ENCODE data around the gene KLHL40. TPM values are rescaled to one million over a fixed set of nuclear protein-coding genes. Genes with fewer than 3 reads are reported as not detected.

The KLHL40 gene
- total and polyA plus RNA-seq, 2 donors (not counting 3 experiments of a cell fraction or from before 2014, with no cell fraction given): not detected

- Histone ChIP-seq H3K27ac (ENCODE audit: insufficient read depth, low read depth, low read length) (no peak overlapping the region), H3K79me2 (ENCODE audit: control insufficient read depth, insufficient read depth, low read length) (peaks cover 30% of the 10 kb centered on the region), H3K27me3 (ENCODE audit: control insufficient read depth in 2 of 2, insufficient read depth in 2 of 2, low read length in 2 of 2) (no peaks in the 10 kb centered on the region), H3K4me2 (ENCODE audit: insufficient read depth, low read length) (no peak overlapping the region), H3K36me3 (ENCODE audit: control insufficient read depth in 2 of 2, extremely low read depth in 1 of 2, insufficient read depth in 2 of 2, low read length in 2 of 2) (peaks cover 0 to 7% of the 10 kb centered on the region in 2 experiments), H3K4me1 (ENCODE audit: control insufficient read depth, extremely low read depth, insufficient read depth, low read length) (peaks cover 33% of the 10 kb centered on the region), H3K9me1 (replicated peaks; ENCODE audit: control insufficient read depth, extremely low read depth, insufficient read depth, low read length) (no peaks in the 10 kb centered on the region), H3K9ac (replicated peaks; ENCODE audit: extremely low read depth, insufficient read depth, low read length) (no peak overlapping the region), H3K9me3 (replicated peaks; ENCODE audit: control insufficient read depth, insufficient read depth, low read length) (no peaks in the 10 kb centered on the region), H3K4me3 (replicated peaks in 1 of 3; ENCODE audit: insufficient read depth in 1 of 3, low read depth in 1 of 3, low read length in 3 of 3) (no peak overlapping the region), H4K20me1 (replicated peaks; ENCODE audit: control insufficient read depth, extremely low read depth, insufficient read depth, low read length) (no peaks in the 10 kb centered on the region), H2AFZ (ENCODE audit: low read depth, low read length) (no peak overlapping the region)
- no peak for DNase-seq (ENCODE audit: low read depth, low spot score)
- ChIA-PET CTCF (no interaction called here), POLR2A (no interaction called here)
- intact Hi-C loops (cut with micrococcal nuclease) (no loop called here), dilution Hi-C loops (cut with MboI; ENCODE audit: extremely low pct_ligation_motif_present, low sequenced_read_pairs) (no loop called here)
- TF ChIP-seq JUN (IDR thresholded peaks at IDR 0.05; ENCODE audit: borderline replicate concordance, insufficient read depth, insufficient read length, low read depth): no peak
- no peak for TF ChIP-seq GATA2 (IDR thresholded peaks at IDR 0.05; ENCODE audit: insufficient read depth, insufficient read length, low read depth, low read length)
- no peak for TF ChIP-seq FOS (IDR thresholded peaks at IDR 0.05; ENCODE audit: borderline replicate concordance, insufficient read depth, low read length)
- TF ChIP-seq POLR2A (IDR thresholded peaks at IDR 0.05; ENCODE audit: low read depth, low read length): no peak
- no peak for TF ChIP-seq POLR2AphosphoS5 (IDR thresholded peaks at IDR 0.05; ENCODE audit: insufficient read depth, low read depth, low read length)
- no peak for TF ChIP-seq EZH2 (IDR thresholded peaks at IDR 0.05; ENCODE audit: borderline replicate concordance, low read depth, low read length, severe bottlenecking)
- TF ChIP-seq MAX (IDR thresholded peaks at IDR 0.05; ENCODE audit: insufficient read depth, insufficient read length): no peak
- no peak for TF ChIP-seq MYC (IDR thresholded peaks at IDR 0.05; ENCODE audit: low read depth, low read length)
- TF ChIP-seq CTCF (IDR thresholded peaks at IDR 0.05; ENCODE audit: extremely low read depth in 1 of 2, insufficient read depth in 1 of 2, low read depth in 1 of 2, low read length in 2 of 2): no peak
- no peak for FAIRE-seq
- no TSS peak for BruUV-seq (replicated peaks)
These were observed 28.4 kb upstream of the KLHL40 start for GRCh38 chr3:42656680-42657610.
